Lower leg skin (tissue), 4 donors: ENCODE data around the gene COL27A1. TPM values are rescaled to one million over a fixed set of nuclear protein-coding genes. Genes with fewer than 3 reads are reported as not detected.
A peak's percentile ranks its signal among the peaks of the same experiment; 100 is the strongest.

ENCODE experiments used
- DNase-seq, 2 donors: peaks; one replicate each; pipeline ENCODE4 v3.0.0-alpha.2; 2019; ENCODE audit warnings: low spot score in 2 of 2
- H3K4me3 ChIP-seq: fragments of 200-600 bp; sonication (generic); 2 replicates; pipeline ENCODE4 v1.5.1; 2017; ENCODE audit warnings: mild to moderate bottlenecking, low read depth; ENCODE audit not compliant: poor library complexity, severe bottlenecking
- CTCF ChIP-seq, 3 donors: fragments of 450-650 bp; IDR thresholded peaks; one replicate each; pipeline ENCODE4 v1.5.1; 2016; ENCODE audit warnings: antibody characterized with exemption in 3 of 3, mild to moderate bottlenecking in 3 of 3, moderate library complexity in 2 of 3
- POLR2A ChIP-seq, 2 donors: fragments of 450-650 bp; IDR thresholded peaks; one replicate each; pipeline ENCODE4 v1.6.1; 2016 to 2017; ENCODE audit warnings: antibody characterized with exemption in 2 of 2, mild to moderate bottlenecking in 1 of 2, moderate library complexity in 1 of 2
- WGBS, 2 donors: methylation state at CpG; one replicate each; pipeline ENCODE4 v1.1.5; 2018; 5-methylcytosine and 5-hydroxymethylcytosine counted together
- intact Hi-C: fragments of 100-400 bp; cut with DNase I; formaldehyde crosslinking; loops from one replicate; pipeline ENCODE4 v1.15.0; 2023; ENCODE audit warnings: low total_unique reads
- total RNA-seq, 4 donors: library from RNA; depleted of rRNA; stranded (reverse); fragments of >200 nt; gene quantifications; one replicate each; pipeline ENCODE4 v1.1.0, GENCODE V29; 2016

Gene COL27A1
- total RNA-seq, 4 donors from 2014 or later, result 9.4 to 16.1 (median 12.3) TPM

GRCh38 chr9:114279693-114280092 lies 124.4 kb downstream of the COL27A1 start:
- no peak overlapping the region for H3K4me3 ChIP-seq
- 72 to 76% methylated on average over 3 of the region's 3 CpGs for WGBS, 2 donors
- peak in 1 of 2 donors; percentile 73 for DNase-seq
- TF ChIP-seq POLR2A (IDR thresholded peaks at IDR 0.05) (no peak), CTCF (IDR thresholded peaks at IDR 0.05) (no peak)
- intact Hi-C loops, result no loop called here

- DNase-seq, result peak in 1 of 2 donors; percentile 76
- intact Hi-C loops, result no loop called here
- TF ChIP-seq CTCF (IDR thresholded peaks at IDR 0.05), result no peak
- no peak for TF ChIP-seq POLR2A (IDR thresholded peaks at IDR 0.05)
- 71 to 77% methylated on average over 8 of the region's 8 CpGs for WGBS, 2 donors
- no peak overlapping the region for H3K4me3 ChIP-seq
Measured at GRCh38 chr9:114280636-114281472, 125.5 kb downstream of the COL27A1 start.

- TF ChIP-seq CTCF (IDR thresholded peaks at IDR 0.05), result no peak
- intact Hi-C loops, result no loop called here
- DNase-seq, result peak in 1 of 2 donors; percentile 82
- 69 to 85% methylated on average over 12 of the region's 12 CpGs for WGBS, 2 donors
- no peak overlapping the region for H3K4me3 ChIP-seq
Measured at GRCh38 chr9:114281473-114282103, 126.3 kb downstream of the COL27A1 start.

- intact Hi-C loops, result no loop called here
- no peak overlapping the region for H3K4me3 ChIP-seq
- TF ChIP-seq CTCF (IDR thresholded peaks at IDR 0.05) (no peak), POLR2A (IDR thresholded peaks at IDR 0.05) (no peak)
- WGBS, 2 donors, result 89 to 93% methylated on average over 10 of the region's 10 CpGs
- peak in 1 of 2 donors; percentile 79 for DNase-seq
Measured at GRCh38 chr9:114282104-114282485, 126.8 kb downstream of the COL27A1 start.

GRCh38 chr9:114282507-114282906 lies 127.2 kb downstream of the COL27A1 start:
- no peak for DNase-seq
- intact Hi-C loops, result no loop called here
- 73 to 79% methylated on average over 4 to 6 of the region's 6 CpGs for WGBS, 2 donors
- no peak overlapping the region for H3K4me3 ChIP-seq
- TF ChIP-seq CTCF (IDR thresholded peaks at IDR 0.05) (no peak), POLR2A (IDR thresholded peaks at IDR 0.05) (no peak)
